ENCODE data around the gene RALGAPA1. TPM values are rescaled to one million over a fixed set of nuclear protein-coding genes. Genes with fewer than 3 reads are reported as not detected.

The RALGAPA1 gene
- total RNA-seq, 1 donor: 39.1 TPM

DNA sequence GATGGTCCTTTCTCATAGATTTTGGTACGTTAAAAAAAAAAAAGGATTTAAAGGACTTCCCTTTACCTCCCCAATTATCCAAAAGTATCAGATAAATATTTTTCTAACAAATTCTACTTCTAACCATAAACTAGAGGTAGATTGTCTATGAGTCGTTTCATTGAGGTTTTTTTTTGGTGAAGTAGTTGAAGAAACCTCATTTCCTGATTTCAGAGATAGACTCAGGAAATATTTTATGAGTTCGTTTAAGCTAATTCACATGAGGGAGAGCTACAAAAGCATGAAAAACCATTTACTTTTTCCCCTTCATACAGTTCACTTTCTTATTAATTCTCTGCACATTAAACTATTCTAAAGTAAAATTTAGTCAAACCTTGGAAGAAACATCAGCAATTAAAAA, 112.5 kb downstream of the RALGAPA1 start:
- no peaks in the 10 kb centered on the region for H3K9me3 ChIP-seq (ENCODE audit: low read depth, low read length)
- H3K4me1 ChIP-seq (ENCODE audit: insufficient read depth, low read length): no peaks in the 10 kb centered on the region
- H2AFZ ChIP-seq (ENCODE audit: low read length): no peak overlapping the region
- TF ChIP-seq, protein P1, sequence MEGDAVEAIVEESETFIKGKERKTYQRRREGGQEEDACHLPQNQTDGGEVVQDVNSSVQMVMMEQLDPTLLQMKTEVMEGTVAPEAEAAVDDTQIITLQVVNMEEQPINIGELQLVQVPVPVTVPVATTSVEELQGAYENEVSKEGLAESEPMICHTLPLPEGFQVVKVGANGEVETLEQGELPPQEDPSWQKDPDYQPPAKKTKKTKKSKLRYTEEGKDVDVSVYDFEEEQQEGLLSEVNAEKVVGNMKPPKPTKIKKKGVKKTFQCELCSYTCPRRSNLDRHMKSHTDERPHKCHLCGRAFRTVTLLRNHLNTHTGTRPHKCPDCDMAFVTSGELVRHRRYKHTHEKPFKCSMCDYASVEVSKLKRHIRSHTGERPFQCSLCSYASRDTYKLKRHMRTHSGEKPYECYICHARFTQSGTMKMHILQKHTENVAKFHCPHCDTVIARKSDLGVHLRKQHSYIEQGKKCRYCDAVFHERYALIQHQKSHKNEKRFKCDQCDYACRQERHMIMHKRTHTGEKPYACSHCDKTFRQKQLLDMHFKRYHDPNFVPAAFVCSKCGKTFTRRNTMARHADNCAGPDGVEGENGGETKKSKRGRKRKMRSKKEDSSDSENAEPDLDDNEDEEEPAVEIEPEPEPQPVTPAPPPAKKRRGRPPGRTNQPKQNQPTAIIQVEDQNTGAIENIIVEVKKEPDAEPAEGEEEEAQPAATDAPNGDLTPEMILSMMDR (IDR thresholded peaks at IDR 0.05; ENCODE audit: extremely low read depth, low read depth, low read length): no peak
- no peaks in the 10 kb centered on the region for H3K27me3 ChIP-seq (ENCODE audit: insufficient read depth, low read length)
- H3K4me3 ChIP-seq (ENCODE audit: insufficient read depth, low read length): no peak overlapping the region
- no peak overlapping the region for H3K4me2 ChIP-seq (ENCODE audit: insufficient read depth, low read length)
- H3K36me3 ChIP-seq (ENCODE audit: insufficient read depth, low read length): no peaks in the 10 kb centered on the region
- no peaks in the 10 kb centered on the region for H3K79me2 ChIP-seq (ENCODE audit: insufficient read depth, low read length)
- no peak overlapping the region for H3K27ac ChIP-seq (ENCODE audit: low read depth, low read length)
- no peaks in the 10 kb centered on the region for H4K20me1 ChIP-seq (ENCODE audit: insufficient read depth, low read length)
- no peak for DNase-seq (ENCODE audit: insufficient read length, low spot score, missing footprints)

DNA sequence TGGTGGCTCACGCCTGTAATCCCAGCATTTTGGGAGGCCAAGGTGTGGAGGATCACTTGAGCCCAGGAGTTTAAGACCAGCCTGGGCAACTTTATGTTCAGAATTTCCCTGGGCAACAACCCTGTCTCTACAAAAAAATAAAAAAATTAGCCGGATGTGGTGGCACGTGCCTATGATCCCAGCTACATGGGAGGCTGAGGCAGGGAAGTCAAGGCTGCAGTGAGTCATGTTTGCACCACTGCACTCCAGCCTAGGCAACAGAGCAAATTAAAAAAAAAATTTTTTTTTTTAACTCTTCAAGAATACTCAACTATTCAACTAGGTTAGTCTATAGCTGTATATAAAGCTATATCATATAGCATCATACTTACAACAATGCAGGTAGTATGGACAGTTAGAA, 113.0 kb downstream of the RALGAPA1 start:
- no peak overlapping the region for H2AFZ ChIP-seq (ENCODE audit: low read length)
- no peaks in the 10 kb centered on the region for H3K27me3 ChIP-seq (ENCODE audit: insufficient read depth, low read length)
- no peaks in the 10 kb centered on the region for H3K9me3 ChIP-seq (ENCODE audit: low read depth, low read length)
- no peaks in the 10 kb centered on the region for H3K4me1 ChIP-seq (ENCODE audit: insufficient read depth, low read length)
- TF ChIP-seq, protein P1 (IDR thresholded peaks at IDR 0.05; ENCODE audit: extremely low read depth, low read depth, low read length): no peak
- H3K79me2 ChIP-seq (ENCODE audit: insufficient read depth, low read length): no peaks in the 10 kb centered on the region
- H3K4me3 ChIP-seq (ENCODE audit: insufficient read depth, low read length): no peak overlapping the region
- H3K27ac ChIP-seq (ENCODE audit: low read depth, low read length): no peak overlapping the region
- H3K36me3 ChIP-seq (ENCODE audit: insufficient read depth, low read length): no peaks in the 10 kb centered on the region
- no peak for DNase-seq (ENCODE audit: insufficient read length, low spot score, missing footprints)
- no peak overlapping the region for H3K4me2 ChIP-seq (ENCODE audit: insufficient read depth, low read length)
- no peaks in the 10 kb centered on the region for H4K20me1 ChIP-seq (ENCODE audit: insufficient read depth, low read length)

DNA sequence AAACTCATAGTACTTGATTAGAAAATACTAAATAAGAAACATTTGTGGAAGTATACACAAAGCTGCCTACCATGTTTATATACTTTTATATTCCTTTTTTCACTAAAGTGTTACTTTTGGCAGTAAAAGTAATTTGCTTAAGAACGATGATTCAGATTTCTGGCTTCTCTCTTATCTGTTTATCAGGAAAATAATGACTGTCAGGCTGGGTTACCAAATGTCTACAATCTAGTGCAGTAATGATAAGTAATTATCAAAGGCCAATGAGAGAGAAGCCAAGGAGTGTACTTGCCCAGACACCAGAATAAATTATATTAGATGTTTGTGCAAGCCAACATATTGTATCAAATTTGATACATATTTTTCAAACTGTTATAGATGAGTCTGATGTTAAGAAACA, 113.4 kb downstream of the RALGAPA1 start:
- Histone ChIP-seq H3K4me2 (ENCODE audit: insufficient read depth, low read length) (no peak overlapping the region), H3K36me3 (ENCODE audit: insufficient read depth, low read length) (no peaks in the 10 kb centered on the region), H3K27ac (ENCODE audit: low read depth, low read length) (no peak overlapping the region), H3K9me3 (ENCODE audit: low read depth, low read length) (no peaks in the 10 kb centered on the region), H3K79me2 (ENCODE audit: insufficient read depth, low read length) (no peaks in the 10 kb centered on the region), H3K27me3 (ENCODE audit: insufficient read depth, low read length) (no peaks in the 10 kb centered on the region), H4K20me1 (ENCODE audit: insufficient read depth, low read length) (no peaks in the 10 kb centered on the region), H3K4me1 (ENCODE audit: insufficient read depth, low read length) (no peaks in the 10 kb centered on the region), H3K4me3 (ENCODE audit: insufficient read depth, low read length) (no peak overlapping the region), H2AFZ (ENCODE audit: low read length) (no peak overlapping the region)
- TF ChIP-seq, protein P1 (IDR thresholded peaks at IDR 0.05; ENCODE audit: extremely low read depth, low read depth, low read length): no peak
- DNase-seq (ENCODE audit: insufficient read length, low spot score, missing footprints): peak; percentile 18

DNA sequence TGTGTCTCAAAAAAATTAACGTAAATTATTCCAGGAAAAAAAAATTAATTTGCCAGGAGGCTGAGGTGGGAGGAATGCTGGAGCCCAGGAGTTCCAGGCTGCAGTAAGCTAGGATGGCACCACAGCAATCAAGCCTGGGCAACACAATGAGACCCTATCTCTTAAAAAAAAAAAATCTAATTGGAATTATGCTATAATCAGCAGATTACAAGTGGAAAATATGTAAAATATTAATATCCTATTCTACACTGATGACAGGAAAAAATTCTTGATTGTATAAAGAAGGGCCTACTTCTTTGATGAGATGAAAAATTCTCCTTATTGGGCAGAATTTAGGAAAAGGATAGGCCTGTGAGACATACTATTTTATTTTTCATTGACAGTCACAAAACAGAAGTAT, 114.0 kb downstream of the RALGAPA1 start:
- DNase-seq (ENCODE audit: insufficient read length, low spot score, missing footprints): no peak

More for the DNA sequence above, 114.0 kb downstream of the RALGAPA1 start:
- no peaks in the 10 kb centered on the region for H4K20me1 ChIP-seq (ENCODE audit: insufficient read depth, low read length)
- H3K4me1 ChIP-seq (ENCODE audit: insufficient read depth, low read length): no peaks in the 10 kb centered on the region
- TF ChIP-seq, protein P1 (IDR thresholded peaks at IDR 0.05; ENCODE audit: extremely low read depth, low read depth, low read length): no peak
- no peaks in the 10 kb centered on the region for H3K9me3 ChIP-seq (ENCODE audit: low read depth, low read length)
- no peak overlapping the region for H3K4me2 ChIP-seq (ENCODE audit: insufficient read depth, low read length)
- H3K36me3 ChIP-seq (ENCODE audit: insufficient read depth, low read length): no peaks in the 10 kb centered on the region
- no peak overlapping the region for H2AFZ ChIP-seq (ENCODE audit: low read length)
- H3K79me2 ChIP-seq (ENCODE audit: insufficient read depth, low read length): no peaks in the 10 kb centered on the region
- no peaks in the 10 kb centered on the region for H3K27me3 ChIP-seq (ENCODE audit: insufficient read depth, low read length)
- no peak overlapping the region for H3K27ac ChIP-seq (ENCODE audit: low read depth, low read length)
- no peak overlapping the region for H3K4me3 ChIP-seq (ENCODE audit: insufficient read depth, low read length)

Measured in osteoblast (primary cell).